Panc1 (cell line): ENCODE data around the gene PC. TPM values are rescaled to one million over a fixed set of nuclear protein-coding genes. Genes with fewer than 3 reads are reported as not detected.

ENCODE experiments used
- ATAC-seq: fragments of 200-7000 bp; cut with Tn5 transposase; 2 replicates; pipeline ENCODE4 v1.9.1; 2020; ENCODE audit warnings: mild to moderate bottlenecking, moderate library complexity
- BruUV-seq: library from RNA; stranded (reverse); fragments of 400-500 nt; replicated peaks from 2 replicates; lab custom pipeline; 2021; lab: Mats Ljungman, UMichigan
- CTCF ChIA-PET: fragments of 300-600 bp; sonication (Branson Sonifier 250); formaldehyde crosslinking; loops from one replicate; lab custom pipeline; 2022; ENCODE audit warnings: antibody characterized with exemption; lab: Charles Lee
- POLR2A ChIA-PET: fragments of 300-600 bp; sonication (Branson Sonifier 250); formaldehyde crosslinking; loops from one replicate; lab custom pipeline; 2022; ENCODE audit warnings: antibody characterized with exemption; lab: Charles Lee
- DNase-seq: peaks from one replicate; pipeline ENCODE4 v3.0.0-alpha.2; 2010; ENCODE audit warnings: low read depth, low spot score
- H3K27ac ChIP-seq: 2 replicates; pipeline ENCODE4 v1.5.1; 2011; ENCODE audit warnings: mild to moderate bottlenecking, low read length, inconsistent platforms
- H3K27me3 ChIP-seq: fragments of 200-500 bp; sonication (Bioruptor generic); 2 replicates; pipeline ENCODE4 v1.6.0; 2014; ENCODE audit warnings: low read length, inconsistent platforms; ENCODE audit not compliant: control insufficient read depth, insufficient read depth
- H3K36me3 ChIP-seq: fragments of 200-500 bp; sonication (Bioruptor generic); 2 replicates; pipeline ENCODE4 v1.5.1; 2014; ENCODE audit warnings: inconsistent platforms, mild to moderate bottlenecking, low read length, moderate library complexity; ENCODE audit not compliant: control insufficient read depth, insufficient read depth
- H3K4me1 ChIP-seq: 2 replicates; pipeline ENCODE4 v1.5.1; 2011; ENCODE audit warnings: inconsistent platforms, mild to moderate bottlenecking, low read length, moderate library complexity; ENCODE audit not compliant: control insufficient read depth, insufficient read depth
- H3K4me3 ChIP-seq, 2 experiments: 2 replicates each; pipeline ENCODE4 v1.5.1; 2011 to 2012; ENCODE audit warnings: low read depth in 2 of 2, low read length in 2 of 2, mild to moderate bottlenecking in 2 of 2, inconsistent platforms in 1 of 2, moderate library complexity in 1 of 2
- H3K9me3 ChIP-seq: fragments of 200-500 bp; sonication (Bioruptor generic); 2 replicates; pipeline ENCODE4 v1.5.1; 2014; ENCODE audit warnings: low read depth, mild to moderate bottlenecking, inconsistent platforms, low read length, moderate library complexity; ENCODE audit not compliant: control insufficient read depth, insufficient read depth
- CTCF ChIP-seq: fragments of 450-650 bp; IDR thresholded peaks from 2 replicates; pipeline ENCODE4 v1.5.1; 2017; ENCODE audit warnings: mild to moderate bottlenecking
- POLR2AphosphoS5 ChIP-seq: IDR thresholded peaks from 2 replicates; pipeline ENCODE4 v1.6.1; 2012; ENCODE audit warnings: mild to moderate bottlenecking, low read depth, low read length, moderate library complexity
- REST ChIP-seq, 2 experiments: IDR thresholded peaks; 2 replicates each; pipeline ENCODE4 v1.6.1; 2011 to 2012; ENCODE audit warnings: low read depth in 2 of 2, control low read depth in 1 of 2, low read length in 1 of 2, mild to moderate bottlenecking in 1 of 2, moderate library complexity in 1 of 2; ENCODE audit not compliant: insufficient read depth in 1 of 2
- SIN3A ChIP-seq: IDR thresholded peaks from 2 replicates; pipeline ENCODE4 v1.6.1; 2012; ENCODE audit warnings: low read depth, mild to moderate bottlenecking, low read length, moderate library complexity, borderline replicate concordance; ENCODE audit not compliant: insufficient read depth
- TCF7L2 ChIP-seq: IDR thresholded peaks from 2 replicates; pipeline ENCODE4 v1.6.1; 2011; ENCODE audit warnings: mild to moderate bottlenecking, low read depth, low read length, inconsistent platforms
- in situ Hi-C: cut with HindIII; loops from 2 replicates; pipeline ENCODE4 v1.10.0; 2016; ENCODE audit warnings: low sequenced_read_pairs, low pct_unique_long_range_greater_than_20kb
- intact Hi-C: fragments of 100-400 bp; cut with micrococcal nuclease; formaldehyde crosslinking; loops from one replicate; pipeline ENCODE4 v1.10.0; 2022; ENCODE audit not compliant: unreplicated experiment
- total RNA-seq: library from RNA; stranded (reverse); gene quantifications from one replicate; pipeline ENCODE4 v1.2.1, GENCODE V29; 2021; ENCODE audit not compliant: unreplicated experiment

PC gene
- total RNA-seq, 1 experiment from 2014 or later, result 12.8 TPM

GRCh38 chr11:66891851-66892660 is 66.1 kb downstream of the PC start:
- no peak overlapping the region for H3K4me3 ChIP-seq
- ChIA-PET POLR2A (no interaction called here), CTCF (interaction anchor here (1.0 kb wide), 1 partner anchor 84 kb away, joined by 4 read pairs; no protein-coding TSS in a partner anchor)
- H3K36me3 ChIP-seq, result no peaks in the 10 kb centered on the region
- ATAC-seq (peak; percentile 98), DNase-seq (peak; percentile 97)
- H3K4me1 ChIP-seq, result peaks cover 10% of the 10 kb centered on the region
- BruUV-seq, result no TSS peak
- peaks cover 6% of the 10 kb centered on the region; the same call in 1 of the 2 replicates for H3K9me3 ChIP-seq
- H3K27ac ChIP-seq, result peak overlapping the region; percentile 76
- TF ChIP-seq POLR2AphosphoS5 (peak; percentile 47; the same call in 1 of the 2 replicates), CTCF (no peak), TCF7L2 (no peak), SIN3A (no peak)
- H3K27me3 ChIP-seq, result no peaks in the 10 kb centered on the region
- in situ Hi-C loops (no loop called here), intact Hi-C loops (no loop called here)

- in situ Hi-C loops, result no loop called here
Observed at GRCh38 chr11:66889960-66890359, 68.2 kb downstream of the PC start.

More at GRCh38 chr11:66889960-66890359, 68.2 kb downstream of the PC start:
- TF ChIP-seq CTCF (no peak), POLR2AphosphoS5 (no peak), REST (IDR thresholded peaks at IDR 0.05; ENCODE audit: insufficient read depth in 1 of 2, low read depth in 2 of 2, low read length in 1 of 2) (no peak), TCF7L2 (no peak), SIN3A (no peak)
- ChIA-PET CTCF (no interaction called here), POLR2A (interaction anchor here (0.6 kb wide), 1 partner anchor 49 kb away, joined by 10 read pairs; no protein-coding TSS in a partner anchor)
- H3K4me3 ChIP-seq, result no peak overlapping the region
- H3K4me1 ChIP-seq, result peaks cover 13% of the 10 kb centered on the region
- no TSS peak for BruUV-seq
- no peak for ATAC-seq
- H3K36me3 ChIP-seq, result no peaks in the 10 kb centered on the region
- H3K9me3 ChIP-seq, result peaks cover 6% of the 10 kb centered on the region; the same call in 1 of the 2 replicates
- intact Hi-C loops, result no loop called here
- H3K27ac ChIP-seq, result no peak overlapping the region
- no peaks in the 10 kb centered on the region for H3K27me3 ChIP-seq
- no peak for DNase-seq
